DMS 273 (cell line): ENCODE results near the gene ADAP1.
"Not testable (repeated sequence)": the region's sequence is repeated elsewhere in the genome, so short reads cannot be mapped to it uniquely, and the experiment has no call there.

Experiments
- DNase-seq: peaks from one replicate; lab custom pipeline; 2025; ENCODE audit not compliant: unreplicated experiment; lab: John Stamatoyannopoulos, UW

ADAP1 gene

GRCh38 chr7:960269-960871 is 5.9 kb upstream of the ADAP1 start:
- no peak for DNase-seq

- DNase-seq = not testable (repeated sequence)
Observed at GRCh38 chr7:959740-960139, 5.3 kb upstream of the ADAP1 start.

- no peak for DNase-seq
Observed at GRCh38 chr7:959271-959670, 4.8 kb upstream of the ADAP1 start.

- DNase-seq = no peak
Observed at GRCh38 chr7:958221-959200, 4.0 kb upstream of the ADAP1 start.

GRCh38 chr7:957418-958220 is 3.1 kb upstream of the ADAP1 start:
- no peak for DNase-seq

- no peak for DNase-seq
Observed at GRCh38 chr7:956031-956430, 1.6 kb upstream of the ADAP1 start.

GRCh38 chr7:953547-954327 is 743 bp downstream of the ADAP1 start:
- peak; percentile 60 for DNase-seq

GRCh38 chr7:952548-953441 is 1.7 kb downstream of the ADAP1 start:
- DNase-seq = no peak

GRCh38 chr7:951881-952547 is 2.5 kb downstream of the ADAP1 start:
- DNase-seq = no peak

GRCh38 chr7:949021-949934 is 5.2 kb downstream of the ADAP1 start:
- DNase-seq = no peak

GRCh38 chr7:947391-948210 is 6.9 kb downstream of the ADAP1 start:
- no peak for DNase-seq

- no peak for DNase-seq
Observed at GRCh38 chr7:946256-946996, 8.1 kb downstream of the ADAP1 start.

- DNase-seq = no peak
Observed at GRCh38 chr7:945556-946255, 8.8 kb downstream of the ADAP1 start.

GRCh38 chr7:945147-945555 is 9.3 kb downstream of the ADAP1 start:
- no peak for DNase-seq

GRCh38 chr7:944744-945143 is 9.7 kb downstream of the ADAP1 start:
- DNase-seq = no peak

- not testable (repeated sequence) for DNase-seq
Observed at GRCh38 chr7:943793-944192, 10.7 kb downstream of the ADAP1 start.
